ENCODE measurements around the gene KCNQ4. TPM values are rescaled to one million over a fixed set of nuclear protein-coding genes. Genes with fewer than 3 reads are reported as not detected.

Gene KCNQ4
- total RNA-seq, 3 donors from 2014 or later (not counting 1 experiment from before 2014, with no cell fraction given) = 0.14 to 0.45 (median 0.35) TPM

DNA sequence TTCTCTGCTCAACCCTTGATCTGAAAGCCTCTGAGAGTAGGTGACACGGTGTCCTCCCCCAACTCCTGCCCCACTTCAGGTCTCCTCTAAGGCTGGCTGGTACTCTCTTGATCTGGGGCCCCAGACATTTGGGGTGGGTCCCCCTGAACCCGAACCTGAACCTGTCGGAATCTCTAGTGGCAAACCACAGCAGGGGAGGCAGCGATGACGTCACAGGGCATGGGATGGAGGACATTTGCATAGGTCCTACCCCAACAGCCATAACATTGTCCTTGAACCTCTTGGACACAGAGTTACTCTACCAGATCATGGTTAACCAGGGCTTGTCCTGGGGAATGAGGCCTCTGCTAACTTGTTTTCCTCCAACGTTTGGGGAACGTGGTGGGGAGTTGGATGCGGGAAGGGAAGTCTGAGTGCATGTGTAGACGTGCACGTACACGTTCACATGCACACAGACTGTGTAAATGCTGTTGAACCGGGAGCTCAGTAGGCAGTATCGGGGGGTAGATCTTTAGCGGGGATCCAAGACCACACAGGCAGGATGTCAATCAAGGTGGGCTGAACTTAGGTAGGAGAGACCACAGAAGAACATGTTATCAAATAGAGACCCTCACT, 46.2 kb downstream of the KCNQ4 start:
- no peaks in the 10 kb centered on the region for H3K27me3 Mint-ChIP-seq (ENCODE audit: low read depth in 2 of 2)
- intact Hi-C loops (cut with micrococcal nuclease) = no loop called here
- Histone ChIP-seq H3K9me3 (ENCODE audit: control insufficient read depth, insufficient read depth, low read length) (no peaks in the 10 kb centered on the region), H3K4me1 (ENCODE audit: control insufficient read depth, insufficient read depth, low read length) (peaks cover 16% of the 10 kb centered on the region), H3K4me3 (ENCODE audit: low read length) (no peak overlapping the region), H3K27ac (ENCODE audit: low read length) (no peak overlapping the region), H3K27me3 (ENCODE audit: control insufficient read depth, insufficient read depth, low read length) (no peaks in the 10 kb centered on the region), H3K36me3 (ENCODE audit: control insufficient read depth, insufficient read depth, low read length) (no peaks in the 10 kb centered on the region)
- DNase-seq (no peak), ATAC-seq (no peak)
- no peaks in the 10 kb centered on the region for H3K36me3 Mint-ChIP-seq
- no peak overlapping the region for H3K27ac Mint-ChIP-seq
- no peaks in the 10 kb centered on the region for H3K9me3 Mint-ChIP-seq
- no peak for TF ChIP-seq CTCF (IDR thresholded peaks at IDR 0.05)
- H3K4me1 Mint-ChIP-seq = peaks cover 5 to 16% of the 10 kb centered on the region in 2 donors
- 87% methylated on average over 13 of the region's 14 CpGs for WGBS (ENCODE audit: insufficient coverage)
- no peak overlapping the region for H3K4me3 Mint-ChIP-seq

DNA sequence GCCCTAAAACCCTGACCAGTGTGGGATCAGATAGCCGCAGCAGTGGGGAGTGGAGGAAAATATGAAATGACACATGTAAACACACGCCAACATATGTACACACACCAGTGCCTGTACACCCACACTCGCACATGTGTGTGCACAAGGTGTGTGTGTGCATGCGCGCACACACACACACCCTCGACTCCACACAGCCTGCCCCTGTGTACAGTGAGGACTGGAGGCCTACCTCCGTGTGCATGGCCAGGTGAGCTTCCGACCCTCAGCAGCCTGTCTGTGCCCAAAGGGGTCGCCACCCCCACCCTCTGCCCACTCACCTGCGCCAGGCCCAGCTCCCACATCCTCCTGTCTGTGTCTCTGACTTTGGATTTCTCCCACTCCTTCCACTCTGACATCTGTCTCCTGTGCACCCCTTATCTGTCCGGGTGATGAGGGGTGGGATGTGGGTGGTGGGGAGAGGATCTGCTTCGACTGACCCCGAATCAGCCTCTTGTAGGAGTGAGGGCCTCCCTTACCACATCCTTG, 46.9 kb downstream of the KCNQ4 start:
- intact Hi-C loops (cut with micrococcal nuclease) = no loop called here
- Mint-ChIP-seq H3K36me3 (no peaks in the 10 kb centered on the region), H3K27ac (no peak overlapping the region), H3K4me3 (no peak overlapping the region), H3K4me1 (peaks cover 5 to 10% of the 10 kb centered on the region in 2 donors), H3K9me3 (no peaks in the 10 kb centered on the region), H3K27me3 (ENCODE audit: low read depth in 2 of 2) (no peaks in the 10 kb centered on the region)
- no peaks in the 10 kb centered on the region for H3K9me3 ChIP-seq (ENCODE audit: control insufficient read depth, insufficient read depth, low read length)
- WGBS (ENCODE audit: insufficient coverage) = 90% methylated on average over 11 of the region's 13 CpGs
- DNase-seq (no peak), ATAC-seq (no peak)
- no peaks in the 10 kb centered on the region for H3K36me3 ChIP-seq (ENCODE audit: control insufficient read depth, insufficient read depth, low read length)
- no peaks in the 10 kb centered on the region for H3K27me3 ChIP-seq (ENCODE audit: control insufficient read depth, insufficient read depth, low read length)
- peaks cover 10% of the 10 kb centered on the region for H3K4me1 ChIP-seq (ENCODE audit: control insufficient read depth, insufficient read depth, low read length)
- no peak for TF ChIP-seq CTCF (IDR thresholded peaks at IDR 0.05)
- no peak overlapping the region for H3K4me3 ChIP-seq (ENCODE audit: low read length)
- H3K27ac ChIP-seq (ENCODE audit: low read length) = no peak overlapping the region

DNA sequence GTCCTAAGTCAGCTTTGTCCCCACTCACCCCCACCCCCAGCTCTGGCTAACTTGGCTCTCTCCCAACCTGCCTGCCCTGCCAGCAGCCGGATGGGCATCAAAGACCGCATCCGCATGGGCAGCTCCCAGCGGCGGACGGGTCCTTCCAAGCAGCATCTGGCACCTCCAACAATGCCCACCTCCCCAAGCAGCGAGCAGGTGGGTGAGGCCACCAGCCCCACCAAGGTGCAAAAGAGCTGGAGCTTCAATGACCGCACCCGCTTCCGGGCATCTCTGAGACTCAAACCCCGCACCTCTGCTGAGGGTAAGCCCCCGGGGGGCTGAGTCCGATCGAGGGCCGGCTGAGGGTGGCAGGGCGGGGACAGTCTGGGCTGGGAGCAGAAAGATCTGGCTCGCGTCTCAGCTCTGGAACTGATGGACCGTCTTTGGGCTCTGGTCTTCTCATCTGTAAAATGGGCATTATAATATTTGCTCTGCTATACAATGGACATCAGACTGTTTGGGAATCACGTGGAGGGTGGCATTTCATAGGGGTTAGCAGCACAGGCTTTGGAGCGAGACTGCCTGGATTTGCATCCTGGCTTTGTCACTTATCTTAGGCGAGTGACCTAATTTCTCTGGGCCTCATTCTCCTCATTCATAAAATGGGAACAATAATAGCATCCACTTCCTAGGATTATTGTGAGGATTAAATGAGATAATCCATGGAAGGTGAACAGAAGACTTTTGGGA, 47.6 kb downstream of the KCNQ4 start:
- ATAC-seq = no peak
- peaks cover 3% of the 10 kb centered on the region for H3K4me1 ChIP-seq (ENCODE audit: control insufficient read depth, insufficient read depth, low read length)
- no peak for TF ChIP-seq CTCF (IDR thresholded peaks at IDR 0.05)
- no peak for DNase-seq
- H3K27ac ChIP-seq (ENCODE audit: low read length) = no peak overlapping the region
- H3K4me1 Mint-ChIP-seq = peaks cover 3 to 4% of the 10 kb centered on the region in 2 donors
- intact Hi-C loops (cut with micrococcal nuclease) = no loop called here
- H3K4me3 Mint-ChIP-seq = no peak overlapping the region
- H3K27me3 Mint-ChIP-seq (ENCODE audit: low read depth in 2 of 2) = no peaks in the 10 kb centered on the region
- H3K9me3 Mint-ChIP-seq = no peaks in the 10 kb centered on the region
- no peak overlapping the region for H3K27ac Mint-ChIP-seq
- no peaks in the 10 kb centered on the region for H3K27me3 ChIP-seq (ENCODE audit: control insufficient read depth, insufficient read depth, low read length)
- no peak overlapping the region for H3K4me3 ChIP-seq (ENCODE audit: low read length)
- WGBS (ENCODE audit: insufficient coverage) = 94% methylated on average over 21 of the region's 22 CpGs
- H3K36me3 Mint-ChIP-seq = no peaks in the 10 kb centered on the region
- no peaks in the 10 kb centered on the region for H3K9me3 ChIP-seq (ENCODE audit: control insufficient read depth, insufficient read depth, low read length)
- H3K36me3 ChIP-seq (ENCODE audit: control insufficient read depth, insufficient read depth, low read length) = no peaks in the 10 kb centered on the region

Data from natural killer cell (primary cell).